HCT116 (cell line): ENCODE measurements around the gene PRKACG.

Source experiments
- CBX3 ChIP-seq: IDR thresholded peaks from 2 replicates; pipeline ENCODE4 v1.6.1; 2012; ENCODE audit warnings: low read depth
- EGR1 ChIP-seq: IDR thresholded peaks from 2 replicates; pipeline ENCODE4 v1.6.1; 2012; ENCODE audit warnings: low read depth
- EZH2 ChIP-seq: fragments of 200-600 bp; sonication (generic); IDR thresholded peaks from 2 replicates; pipeline ENCODE4 v1.6.1; 2017; ENCODE audit warnings: antibody characterized with exemption, mixed run types
- EZH2phosphoT487 ChIP-seq: fragments of 200-600 bp; IDR thresholded peaks from 2 replicates; pipeline ENCODE4 v1.6.1; 2018; ENCODE audit warnings: antibody characterized with exemption, borderline replicate concordance
- POLR2A ChIP-seq: IDR thresholded peaks from 2 replicates; pipeline ENCODE4 v1.7.0; 2011; ENCODE audit warnings: borderline replicate concordance; ENCODE audit not compliant: insufficient read depth, insufficient read length; ENCODE audit errors: extremely low read depth
- POLR2AphosphoS5 ChIP-seq: IDR thresholded peaks from 2 replicates; pipeline ENCODE4 v1.6.1; 2011; ENCODE audit warnings: mild to moderate bottlenecking, low read depth, low read length, moderate library complexity
- RAD21 ChIP-seq: IDR thresholded peaks from 2 replicates; pipeline ENCODE4 v1.6.1; 2012; ENCODE audit warnings: low read depth, mild to moderate bottlenecking
- SIN3A ChIP-seq: IDR thresholded peaks from 2 replicates; pipeline ENCODE4 v1.6.1; 2012; ENCODE audit warnings: low read depth
- SRF ChIP-seq: IDR thresholded peaks from 2 replicates; pipeline ENCODE4 v1.6.1; 2012; ENCODE audit warnings: low read depth
- YY1 ChIP-seq: IDR thresholded peaks from 2 replicates; pipeline ENCODE4 v1.6.1; 2011; ENCODE audit warnings: low read length, low read depth, moderate library complexity, mild to moderate bottlenecking; ENCODE audit not compliant: insufficient replicate concordance; ENCODE audit errors: extremely low read depth
- TF ChIP-seq, protein P1 (sequence below): IDR thresholded peaks from 2 replicates; pipeline ENCODE4 v1.6.1; 2012; ENCODE audit warnings: low read depth
- TF ChIP-seq, protein P2 (sequence below), 3 experiments: fragments of 200-600 bp in 1 of 3; sonication (generic) in 1 of 3; IDR thresholded peaks in 2 of 3; conservative IDR thresholded peaks in 1 of 3; 2 replicates each; pipeline ENCODE4 v1.5.1; 2012 to 2017; ENCODE audit warnings: low read depth in 2 of 3, low read length in 2 of 3, antibody characterized with exemption in 1 of 3, borderline replicate concordance in 1 of 3, control low read depth in 1 of 3, mild to moderate bottlenecking in 1 of 3, mixed read lengths in 1 of 3, mixed run types in 1 of 3, moderate library complexity in 1 of 3; ENCODE audit not compliant: insufficient read depth in 1 of 3
- TF ChIP-seq, protein P3 (sequence below): IDR thresholded peaks from 2 replicates; pipeline ENCODE4 v1.6.1; 2012

DNA sequence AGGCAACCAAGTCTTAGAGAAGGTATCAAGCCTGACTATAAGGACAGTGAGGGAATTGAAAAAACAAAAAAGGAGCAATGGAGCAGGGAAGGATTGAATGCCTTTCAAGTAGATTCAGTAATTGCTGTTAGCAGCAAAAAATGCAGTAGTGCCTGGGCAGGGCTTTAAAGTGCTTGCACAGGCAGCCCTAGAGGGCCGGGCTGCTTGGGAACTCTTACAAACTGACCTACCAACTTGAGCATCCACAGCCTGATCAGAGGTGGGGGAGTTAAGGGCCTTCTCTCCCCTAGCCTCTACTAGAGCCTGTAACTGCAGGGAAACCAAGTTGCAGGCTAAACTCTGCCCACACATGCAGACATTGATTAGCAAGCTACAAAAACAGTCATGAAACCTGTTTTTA is 41.1 kb upstream of the PRKACG start:
- no peak for TF ChIP-seq EZH2
- no peak for TF ChIP-seq SRF
- TF ChIP-seq POLR2A: no peak
- TF ChIP-seq, protein P1, sequence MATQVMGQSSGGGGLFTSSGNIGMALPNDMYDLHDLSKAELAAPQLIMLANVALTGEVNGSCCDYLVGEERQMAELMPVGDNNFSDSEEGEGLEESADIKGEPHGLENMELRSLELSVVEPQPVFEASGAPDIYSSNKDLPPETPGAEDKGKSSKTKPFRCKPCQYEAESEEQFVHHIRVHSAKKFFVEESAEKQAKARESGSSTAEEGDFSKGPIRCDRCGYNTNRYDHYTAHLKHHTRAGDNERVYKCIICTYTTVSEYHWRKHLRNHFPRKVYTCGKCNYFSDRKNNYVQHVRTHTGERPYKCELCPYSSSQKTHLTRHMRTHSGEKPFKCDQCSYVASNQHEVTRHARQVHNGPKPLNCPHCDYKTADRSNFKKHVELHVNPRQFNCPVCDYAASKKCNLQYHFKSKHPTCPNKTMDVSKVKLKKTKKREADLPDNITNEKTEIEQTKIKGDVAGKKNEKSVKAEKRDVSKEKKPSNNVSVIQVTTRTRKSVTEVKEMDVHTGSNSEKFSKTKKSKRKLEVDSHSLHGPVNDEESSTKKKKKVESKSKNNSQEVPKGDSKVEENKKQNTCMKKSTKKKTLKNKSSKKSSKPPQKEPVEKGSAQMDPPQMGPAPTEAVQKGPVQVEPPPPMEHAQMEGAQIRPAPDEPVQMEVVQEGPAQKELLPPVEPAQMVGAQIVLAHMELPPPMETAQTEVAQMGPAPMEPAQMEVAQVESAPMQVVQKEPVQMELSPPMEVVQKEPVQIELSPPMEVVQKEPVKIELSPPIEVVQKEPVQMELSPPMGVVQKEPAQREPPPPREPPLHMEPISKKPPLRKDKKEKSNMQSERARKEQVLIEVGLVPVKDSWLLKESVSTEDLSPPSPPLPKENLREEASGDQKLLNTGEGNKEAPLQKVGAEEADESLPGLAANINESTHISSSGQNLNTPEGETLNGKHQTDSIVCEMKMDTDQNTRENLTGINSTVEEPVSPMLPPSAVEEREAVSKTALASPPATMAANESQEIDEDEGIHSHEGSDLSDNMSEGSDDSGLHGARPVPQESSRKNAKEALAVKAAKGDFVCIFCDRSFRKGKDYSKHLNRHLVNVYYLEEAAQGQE: no peak
- TF ChIP-seq, protein P2, sequence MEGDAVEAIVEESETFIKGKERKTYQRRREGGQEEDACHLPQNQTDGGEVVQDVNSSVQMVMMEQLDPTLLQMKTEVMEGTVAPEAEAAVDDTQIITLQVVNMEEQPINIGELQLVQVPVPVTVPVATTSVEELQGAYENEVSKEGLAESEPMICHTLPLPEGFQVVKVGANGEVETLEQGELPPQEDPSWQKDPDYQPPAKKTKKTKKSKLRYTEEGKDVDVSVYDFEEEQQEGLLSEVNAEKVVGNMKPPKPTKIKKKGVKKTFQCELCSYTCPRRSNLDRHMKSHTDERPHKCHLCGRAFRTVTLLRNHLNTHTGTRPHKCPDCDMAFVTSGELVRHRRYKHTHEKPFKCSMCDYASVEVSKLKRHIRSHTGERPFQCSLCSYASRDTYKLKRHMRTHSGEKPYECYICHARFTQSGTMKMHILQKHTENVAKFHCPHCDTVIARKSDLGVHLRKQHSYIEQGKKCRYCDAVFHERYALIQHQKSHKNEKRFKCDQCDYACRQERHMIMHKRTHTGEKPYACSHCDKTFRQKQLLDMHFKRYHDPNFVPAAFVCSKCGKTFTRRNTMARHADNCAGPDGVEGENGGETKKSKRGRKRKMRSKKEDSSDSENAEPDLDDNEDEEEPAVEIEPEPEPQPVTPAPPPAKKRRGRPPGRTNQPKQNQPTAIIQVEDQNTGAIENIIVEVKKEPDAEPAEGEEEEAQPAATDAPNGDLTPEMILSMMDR (IDR thresholded peaks at IDR 0.05 in 2 of 3, conservative IDR thresholded peaks at IDR 0.05 in 1 of 3; ENCODE audit: borderline replicate concordance in 1 of 3, insufficient read depth in 1 of 3, low read depth in 2 of 3, low read length in 2 of 3): no peak
- no peak for TF ChIP-seq SIN3A
- TF ChIP-seq EZH2phosphoT487: no peak
- TF ChIP-seq YY1: no peak
- TF ChIP-seq CBX3: no peak
- TF ChIP-seq RAD21: no peak
- TF ChIP-seq EGR1: no peak
- TF ChIP-seq, protein P3, sequence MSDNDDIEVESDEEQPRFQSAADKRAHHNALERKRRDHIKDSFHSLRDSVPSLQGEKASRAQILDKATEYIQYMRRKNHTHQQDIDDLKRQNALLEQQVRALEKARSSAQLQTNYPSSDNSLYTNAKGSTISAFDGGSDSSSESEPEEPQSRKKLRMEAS: no peak
- TF ChIP-seq POLR2AphosphoS5: no peak
